ENCODE results near the gene LSS.

- TF ChIP-seq CTCF (IDR thresholded peaks at IDR 0.05) (no peak), POLR2A (IDR thresholded peaks at IDR 0.05) (no peak)
These were observed 68.0 kb downstream of the LSS start for GRCh38 chr21:46160657-46160906.

Data from transverse colon (tissue), 3 donors.